Testis (tissue), 3 donors: ENCODE results near the gene ELFN2. TPM values are rescaled to one million over a fixed set of nuclear protein-coding genes. Genes with fewer than 3 reads are reported as not detected.

Experiments used
- DNase-seq: peaks from one replicate; pipeline ENCODE4 v3.0.0-alpha.2; 2019
- H3K27ac ChIP-seq, 2 donors: fragments of 200-600 bp; sonication (generic); one replicate each; pipeline ENCODE4 v1.5.1; 2019
- H3K27me3 ChIP-seq: fragments of 200-600 bp; sonication (generic); one replicate; pipeline ENCODE4 v1.5.1; 2019
- H3K36me3 ChIP-seq: fragments of 200-600 bp; sonication (generic); one replicate; pipeline ENCODE4 v1.5.1; 2017; ENCODE audit warnings: low read depth; ENCODE audit errors: missing control alignments
- H3K4me1 ChIP-seq: fragments of 200-600 bp; sonication (generic); one replicate; pipeline ENCODE4 v1.5.1; 2019
- H3K4me3 ChIP-seq, 2 donors: fragments of 200-600 bp; sonication (generic); one replicate each; pipeline ENCODE4 v1.5.1; 2017 to 2019
- H3K9me3 ChIP-seq: fragments of 200-600 bp; sonication (generic); one replicate; pipeline ENCODE4 v1.5.1; 2017
- POLR2A ChIP-seq: fragments of 450-650 bp; IDR thresholded peaks from one replicate; pipeline ENCODE4 v1.6.1; 2017; ENCODE audit warnings: antibody characterized with exemption, mild to moderate bottlenecking, moderate library complexity
- WGBS, 2 donors: methylation state at CpG; one replicate each; pipeline ENCODE4 v1.1.5; 2018; 5-methylcytosine and 5-hydroxymethylcytosine counted together
- intact Hi-C: fragments of 100-400 bp; cut with DNase I; formaldehyde crosslinking; loops from one replicate; pipeline ENCODE4 v1.15.1; 2023; ENCODE audit warnings: low total_unique reads
- polyA plus RNA-seq: library from polyadenylated mRNA; stranded (reverse); fragments of 350-450 nt; fragmentation: Illumina TruSeq; extraction: RNeasy Lipid Tissue Mini Kit (QIAGEN cat#74804); gene quantifications from one replicate; pipeline ENCODE4 v1.2.3, GENCODE V29; 2014; ENCODE audit warnings: low read depth, low replicate concordance; ENCODE audit not compliant: insufficient read depth
- total RNA-seq, 2 donors: library from RNA; depleted of rRNA; stranded (reverse); fragments of >200 nt; gene quantifications; one replicate each; pipeline ENCODE4 v1.2.3, GENCODE V29; 2016
- TF ChIP-seq, protein P1 (sequence below), 3 experiments: fragments of 450-650 bp in 2 of 3; fragments of 200-600 bp in 1 of 3; sonication (generic) in 1 of 3; IDR thresholded peaks; one replicate each; pipeline ENCODE4 v1.5.1; 2016 to 2019; ENCODE audit warnings: antibody characterized with exemption in 3 of 3, mild to moderate bottlenecking in 2 of 3, moderate library complexity in 1 of 3

Gene ELFN2
- total and polyA plus RNA-seq, 3 donors from 2014 or later = 4.8 to 5.7 (median 5.3) TPM

DNA sequence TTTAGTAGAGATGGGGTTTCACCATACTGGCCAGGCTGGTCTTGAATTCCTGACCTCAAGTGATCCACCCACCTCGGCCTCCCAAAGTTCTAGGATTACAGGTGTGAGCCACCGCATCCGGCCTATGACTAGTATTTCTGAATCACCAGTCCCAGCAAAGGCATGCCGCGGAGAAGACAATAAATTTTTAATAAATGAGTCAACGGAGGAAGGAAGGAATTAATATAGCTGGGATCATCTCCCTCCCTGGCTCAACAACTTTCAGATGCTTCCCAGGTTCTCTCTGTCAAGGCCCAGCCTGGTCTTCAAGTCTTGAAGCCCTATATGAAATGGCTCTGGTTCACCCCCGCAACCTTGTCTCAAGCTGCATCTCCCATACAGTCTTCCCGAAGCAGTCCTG is 99.3 kb downstream of the ELFN2 start:
- H3K4me1 ChIP-seq = peaks cover 8% of the 10 kb centered on the region
- TF ChIP-seq, protein P1, sequence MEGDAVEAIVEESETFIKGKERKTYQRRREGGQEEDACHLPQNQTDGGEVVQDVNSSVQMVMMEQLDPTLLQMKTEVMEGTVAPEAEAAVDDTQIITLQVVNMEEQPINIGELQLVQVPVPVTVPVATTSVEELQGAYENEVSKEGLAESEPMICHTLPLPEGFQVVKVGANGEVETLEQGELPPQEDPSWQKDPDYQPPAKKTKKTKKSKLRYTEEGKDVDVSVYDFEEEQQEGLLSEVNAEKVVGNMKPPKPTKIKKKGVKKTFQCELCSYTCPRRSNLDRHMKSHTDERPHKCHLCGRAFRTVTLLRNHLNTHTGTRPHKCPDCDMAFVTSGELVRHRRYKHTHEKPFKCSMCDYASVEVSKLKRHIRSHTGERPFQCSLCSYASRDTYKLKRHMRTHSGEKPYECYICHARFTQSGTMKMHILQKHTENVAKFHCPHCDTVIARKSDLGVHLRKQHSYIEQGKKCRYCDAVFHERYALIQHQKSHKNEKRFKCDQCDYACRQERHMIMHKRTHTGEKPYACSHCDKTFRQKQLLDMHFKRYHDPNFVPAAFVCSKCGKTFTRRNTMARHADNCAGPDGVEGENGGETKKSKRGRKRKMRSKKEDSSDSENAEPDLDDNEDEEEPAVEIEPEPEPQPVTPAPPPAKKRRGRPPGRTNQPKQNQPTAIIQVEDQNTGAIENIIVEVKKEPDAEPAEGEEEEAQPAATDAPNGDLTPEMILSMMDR (IDR thresholded peaks at IDR 0.05) = no peak
- no peak for TF ChIP-seq POLR2A

GRCh38 chr22:37326726-37327125 is 100.6 kb downstream of the ELFN2 start:
- no peak for DNase-seq
- TF ChIP-seq, protein P1 (IDR thresholded peaks at IDR 0.05) = no peak
- no peak for TF ChIP-seq POLR2A
- intact Hi-C loops = no loop called here
- Histone ChIP-seq H3K9me3 (no peaks in the 10 kb centered on the region), H3K27me3 (peaks cover 3% of the 10 kb centered on the region), H3K4me1 (peaks cover 8% of the 10 kb centered on the region), H3K27ac (no peak overlapping the region), H3K36me3 (no peaks in the 10 kb centered on the region), H3K4me3 (no peak overlapping the region)
- 55 to 67% methylated on average over 7 of the region's 7 CpGs for WGBS, 2 donors

More for the DNA sequence above, 99.3 kb downstream of the ELFN2 start:
- Histone ChIP-seq H3K4me3 (no peak overlapping the region), H3K9me3 (no peaks in the 10 kb centered on the region), H3K27ac (no peak overlapping the region), H3K36me3 (no peaks in the 10 kb centered on the region), H3K27me3 (peaks cover 3% of the 10 kb centered on the region)
- DNase-seq = no peak
- intact Hi-C loops = no loop called here
- WGBS, 2 donors = 90 to 91% methylated on average over 8 of the region's 8 CpGs

GRCh38 chr22:37325039-37325395 is 102.3 kb downstream of the ELFN2 start:
- Histone ChIP-seq H3K4me1 (peaks cover 8% of the 10 kb centered on the region), H3K27ac (no peak overlapping the region), H3K4me3 (peak overlapping the region in 1 of 2 donors; percentile 39), H3K9me3 (no peaks in the 10 kb centered on the region), H3K27me3 (peaks cover 3% of the 10 kb centered on the region), H3K36me3 (no peaks in the 10 kb centered on the region)
- no peak for DNase-seq
- intact Hi-C loops = no loop called here
- TF ChIP-seq POLR2A = no peak
- TF ChIP-seq, protein P1 (IDR thresholded peaks at IDR 0.05) = no peak
- 3% methylated on average over 19 of the region's 21 CpGs; no CpG with 5 or more reads in 1 of the 2 donors for WGBS, 2 donors

GRCh38 chr22:37324340-37325038 is 102.8 kb downstream of the ELFN2 start:
- no peak for DNase-seq
- no peaks in the 10 kb centered on the region for H3K9me3 ChIP-seq
- no peak for TF ChIP-seq POLR2A
- TF ChIP-seq, protein P1 (IDR thresholded peaks at IDR 0.05) = no peak
- WGBS, 2 donors = 10 to 40% methylated on average over 8 to 25 of the region's 51 CpGs
- peaks cover 8% of the 10 kb centered on the region for H3K4me1 ChIP-seq
- intact Hi-C loops = no loop called here
- H3K4me3 ChIP-seq = peak overlapping the region in 1 of 2 donors; percentile 39
- no peak overlapping the region for H3K27ac ChIP-seq
- H3K36me3 ChIP-seq = no peaks in the 10 kb centered on the region
- peaks cover 3% of the 10 kb centered on the region for H3K27me3 ChIP-seq
